GM19351 (cell line): ENCODE results near the gene MBD3L4.
A peak's percentile ranks its signal among the peaks of the same experiment; 100 is the strongest.
"Not testable (repeated sequence)": the region's sequence is repeated elsewhere in the genome, so short reads cannot be mapped to it uniquely, and the experiment has no call there.

Experiments
- ATAC-seq: cut with Tn5 transposase; IDR thresholded peaks from one replicate; pipeline ENCODE4 v1.9.1; 2021; ENCODE audit warnings: mild to moderate bottlenecking, moderate library complexity; ENCODE audit not compliant: unreplicated experiment

MBD3L4 gene

DNA sequence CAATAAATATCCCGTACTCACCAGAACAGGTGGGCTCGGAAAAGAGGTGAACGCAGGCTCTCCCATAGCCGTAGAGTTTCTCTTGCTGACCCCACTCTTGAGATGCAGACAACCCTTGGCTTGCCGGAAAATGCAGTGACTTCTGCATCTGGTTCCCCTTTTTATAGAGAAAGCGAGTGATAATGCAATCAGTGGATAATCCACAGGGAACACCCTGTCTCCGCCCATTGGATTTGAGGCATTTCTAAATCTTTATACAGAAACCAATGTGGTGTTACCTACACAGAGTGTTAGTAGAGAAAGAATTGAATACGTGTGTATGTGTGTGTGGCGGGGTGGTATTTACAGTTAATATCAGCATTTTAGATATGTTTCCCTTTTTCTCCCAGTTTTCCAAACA lies at the start of gene MBD3L4:
Gene MBD3L4 (minus strand): TSS at position 101 of the 400 bp plus-strand sequence. CDS start 35 bp downstream, at position 66.
- not testable (repeated sequence) for ATAC-seq

GRCh38 chr19:7088999-7089398 lies 49.0 kb upstream of the MBD3L4 start:
- ATAC-seq = no peak

GRCh38 chr19:7083076-7083956 lies 43.3 kb upstream of the MBD3L4 start:
- no peak for ATAC-seq

- ATAC-seq = no peak
Measured at GRCh38 chr19:7078008-7078407, 38.0 kb upstream of the MBD3L4 start.

GRCh38 chr19:7076151-7076550 lies 36.2 kb upstream of the MBD3L4 start:
- no peak for ATAC-seq

GRCh38 chr19:7074705-7075282 lies 34.8 kb upstream of the MBD3L4 start:
- no peak for ATAC-seq

DNA sequence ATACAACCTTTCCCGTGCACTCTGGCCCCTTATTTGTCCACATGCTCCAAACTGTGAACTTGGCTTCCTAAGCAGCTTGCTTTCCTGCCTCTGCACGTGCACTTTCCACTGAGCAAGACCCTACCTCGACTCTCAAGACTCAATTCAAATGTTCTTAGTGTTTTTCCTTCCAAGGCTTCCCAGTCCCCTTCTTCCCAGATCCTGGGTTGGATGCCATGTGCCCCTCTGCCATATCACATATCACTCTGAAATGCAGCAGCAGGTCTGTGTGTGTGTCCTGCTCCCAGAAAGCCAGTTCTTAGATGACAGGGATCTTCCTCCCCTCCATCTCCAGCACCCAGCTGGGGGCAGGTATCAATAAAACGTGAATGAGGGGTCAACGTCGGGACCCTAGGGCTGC lies 32.6 kb upstream of the MBD3L4 start:
- ATAC-seq = no peak

DNA sequence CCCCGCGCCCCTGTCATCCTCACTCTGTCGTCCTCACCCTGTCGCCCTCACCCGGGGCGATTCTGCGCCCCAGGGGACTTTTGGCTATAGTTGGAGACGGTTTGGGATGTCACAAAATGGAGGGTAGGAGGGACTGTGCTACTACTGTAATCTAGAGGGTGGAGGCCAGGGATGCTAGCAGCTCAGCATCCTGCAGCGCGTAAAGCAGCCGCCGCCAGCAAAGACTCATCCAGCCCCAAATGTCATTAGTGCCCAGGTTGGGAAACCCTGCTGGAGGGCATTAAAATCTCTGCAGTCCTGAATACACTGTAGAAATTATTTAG lies 29.9 kb upstream of the MBD3L4 start:
- peak; percentile 26 for ATAC-seq

GRCh38 chr19:7069042-7069903 lies 29.3 kb upstream of the MBD3L4 start, which contains the start of gene ZNF557:
TSS of gene ZNF557 (plus strand) at chr19:7069703. CDS start at chr19:7075075, 5,372 bp downstream.
- peak; percentile 89 for ATAC-seq

- ATAC-seq = no peak
Measured at GRCh38 chr19:7068599-7068998, 28.6 kb upstream of the MBD3L4 start.

DNA sequence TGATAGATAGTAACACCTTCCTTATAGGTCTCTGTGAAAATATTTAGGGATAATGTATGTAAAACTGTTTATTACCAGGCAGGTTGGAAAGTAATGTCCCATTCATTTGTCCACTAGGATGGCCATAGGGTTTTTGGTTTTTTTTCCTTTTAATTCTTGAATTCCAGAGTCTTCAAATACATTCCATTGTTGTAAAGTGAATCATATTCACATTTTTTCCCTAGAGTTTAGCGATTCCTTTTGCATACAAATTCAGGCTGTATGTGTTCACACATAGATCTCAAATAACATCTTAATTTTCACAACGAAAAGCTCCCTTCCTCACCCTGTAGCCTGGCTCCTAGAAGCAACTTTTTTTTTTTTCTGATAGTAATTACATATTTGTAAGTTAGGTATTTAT lies 27.7 kb upstream of the MBD3L4 start:
- no peak for ATAC-seq

DNA sequence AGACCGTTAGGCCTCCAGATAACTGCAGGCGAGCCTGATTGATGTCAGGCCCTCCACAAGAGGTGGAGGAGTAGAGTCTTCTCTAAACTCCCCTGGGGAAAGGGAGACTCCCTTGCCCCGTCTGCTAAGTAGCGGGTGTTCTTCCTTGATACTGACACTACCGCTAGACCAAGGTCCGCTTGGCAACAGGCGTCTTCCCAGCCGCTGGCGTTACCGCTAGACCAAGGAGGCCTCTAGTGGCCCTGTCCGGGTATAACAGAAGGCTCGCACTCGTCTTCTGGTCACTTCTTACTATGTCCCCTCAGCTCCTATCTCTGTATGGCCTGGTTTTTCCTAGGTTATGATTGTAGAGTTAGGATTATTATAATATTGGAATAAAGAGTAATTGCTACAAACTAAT lies 27.1 kb upstream of the MBD3L4 start:
- not testable (repeated sequence) for ATAC-seq

DNA sequence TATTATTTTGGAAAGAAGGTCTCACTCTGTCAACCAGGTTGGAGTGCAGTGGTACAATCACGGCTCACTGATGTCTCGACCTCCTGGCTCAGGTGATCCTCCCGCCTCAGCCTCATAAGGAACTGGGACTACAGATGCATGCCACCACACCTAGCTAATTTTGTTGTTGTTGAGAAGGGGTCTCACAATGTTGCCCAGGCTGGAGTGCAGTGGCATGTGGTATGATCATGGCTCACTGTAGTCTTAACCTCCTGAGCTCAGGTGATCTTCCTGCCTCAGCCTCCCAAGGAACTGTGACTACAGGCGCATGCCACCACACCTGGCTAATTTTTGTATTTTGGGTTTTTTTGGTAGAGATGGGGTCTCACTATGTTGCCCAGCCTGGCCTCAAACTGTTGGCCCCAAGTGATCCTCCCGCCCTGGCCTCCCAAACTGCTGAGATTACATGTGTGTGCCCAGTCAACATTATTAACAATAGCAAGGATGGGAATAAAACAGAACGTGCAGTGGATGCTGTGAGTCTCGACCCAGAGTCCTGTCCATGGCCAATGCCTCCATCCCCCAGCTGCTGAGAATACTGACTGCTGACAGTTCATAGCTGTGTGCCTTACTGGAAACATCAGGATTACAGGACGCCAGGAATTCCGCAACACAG lies 23.9 kb upstream of the MBD3L4 start:
- ATAC-seq = no peak

DNA sequence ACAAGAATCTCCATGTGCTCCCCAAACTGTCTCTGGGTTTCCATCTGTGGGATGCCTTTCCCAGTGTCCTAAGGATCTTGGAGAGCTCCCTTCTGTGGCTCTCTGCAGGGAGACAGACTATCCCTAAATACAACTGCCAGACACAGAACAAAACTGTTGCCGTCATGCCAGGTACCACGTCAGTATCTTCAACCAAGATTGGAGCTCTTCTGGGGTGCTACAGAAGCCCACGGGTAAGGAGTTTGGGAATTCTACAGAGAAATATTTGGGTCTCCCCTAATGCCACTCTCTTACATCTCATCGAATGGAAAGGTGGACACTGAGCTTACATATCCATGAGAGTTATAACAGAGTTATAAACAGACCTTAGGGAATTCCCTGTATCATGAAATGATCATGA lies 23.4 kb upstream of the MBD3L4 start:
- no peak for ATAC-seq

GRCh38 chr19:7059977-7060376 lies 20.0 kb upstream of the MBD3L4 start:
- not testable (repeated sequence) for ATAC-seq

- ATAC-seq = not testable (repeated sequence)
Measured at GRCh38 chr19:7058576-7058975, 18.6 kb upstream of the MBD3L4 start, which contains the start of gene MBD3L3. TSS of gene MBD3L3 (minus strand) at chr19:7058676. CDS start at chr19:7058605, 71 bp downstream.

DNA sequence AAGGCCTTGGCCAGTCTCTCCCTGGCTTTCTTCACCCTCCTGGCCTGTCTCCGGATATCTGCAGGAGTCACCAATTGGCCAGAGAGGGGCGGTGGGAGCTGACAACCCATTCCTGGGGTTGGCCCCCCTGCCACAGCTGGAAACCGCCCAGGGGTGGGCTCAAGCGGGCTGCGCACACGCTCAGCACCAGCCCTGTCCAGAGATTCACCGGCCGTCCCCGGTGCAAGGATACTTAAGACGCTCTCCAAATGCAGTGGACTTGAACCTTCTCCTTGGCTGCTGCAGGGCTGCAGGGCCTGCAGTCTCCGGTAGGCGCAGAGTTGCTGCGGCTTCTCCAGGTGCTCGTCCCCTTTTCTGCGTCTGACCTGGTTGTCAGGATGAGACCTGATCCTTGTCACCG lies 16.4 kb upstream of the MBD3L4 start:
- ATAC-seq = not testable (repeated sequence)

- not testable (repeated sequence) for ATAC-seq
Measured at GRCh38 chr19:7055679-7056078, 15.7 kb upstream of the MBD3L4 start.

- ATAC-seq = not testable (repeated sequence)
Measured at GRCh38 chr19:7054635-7055368, 14.8 kb upstream of the MBD3L4 start.

- not testable (repeated sequence) for ATAC-seq
Measured at GRCh38 chr19:7052896-7053295, 12.9 kb upstream of the MBD3L4 start.
